IPS DF 4.7 (cell line): ENCODE measurements around the gene ICOSLG.
"Not testable (repeated sequence)": the region's sequence is repeated elsewhere in the genome, so short reads cannot be mapped to it uniquely, and the experiment has no call there.

ENCODE experiments used
- DNase-seq: peaks from one replicate; pipeline ENCODE4 v3.0.0-alpha.2; 2013; ENCODE audit warnings: low spot score; ENCODE audit errors: extremely low read depth

The ICOSLG gene, protein sequence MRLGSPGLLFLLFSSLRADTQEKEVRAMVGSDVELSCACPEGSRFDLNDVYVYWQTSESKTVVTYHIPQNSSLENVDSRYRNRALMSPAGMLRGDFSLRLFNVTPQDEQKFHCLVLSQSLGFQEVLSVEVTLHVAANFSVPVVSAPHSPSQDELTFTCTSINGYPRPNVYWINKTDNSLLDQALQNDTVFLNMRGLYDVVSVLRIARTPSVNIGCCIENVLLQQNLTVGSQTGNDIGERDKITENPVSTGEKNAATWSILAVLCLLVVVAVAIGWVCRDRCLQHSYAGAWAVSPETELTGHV

DNA sequence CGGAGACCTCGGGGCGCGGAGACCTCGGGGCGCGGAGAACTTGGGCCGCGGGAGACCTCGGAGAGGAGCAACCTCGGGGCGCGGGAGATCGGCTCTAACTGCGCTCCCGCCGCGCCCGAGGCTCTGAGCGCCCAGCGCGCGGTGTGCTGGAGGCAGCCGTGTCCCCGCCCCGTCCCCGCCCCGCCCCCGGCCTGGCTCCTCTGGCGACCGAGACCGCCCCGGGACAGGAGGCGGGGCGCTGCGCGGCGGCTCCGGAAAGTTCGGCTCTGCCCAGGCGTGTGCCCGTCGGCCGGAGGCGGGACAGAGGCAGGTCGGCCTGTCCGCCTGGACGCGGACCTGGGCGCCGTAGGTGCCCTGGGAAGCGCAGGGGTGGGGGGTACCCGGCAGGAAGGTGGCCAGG, at the start of gene ICOSLG:
Gene ICOSLG, minus strand, starts transcription at position 102 of the 400 bp plus-strand sequence. CDS start 126 bp downstream, outside the sequence.
- DNase-seq: not testable (repeated sequence)

DNA sequence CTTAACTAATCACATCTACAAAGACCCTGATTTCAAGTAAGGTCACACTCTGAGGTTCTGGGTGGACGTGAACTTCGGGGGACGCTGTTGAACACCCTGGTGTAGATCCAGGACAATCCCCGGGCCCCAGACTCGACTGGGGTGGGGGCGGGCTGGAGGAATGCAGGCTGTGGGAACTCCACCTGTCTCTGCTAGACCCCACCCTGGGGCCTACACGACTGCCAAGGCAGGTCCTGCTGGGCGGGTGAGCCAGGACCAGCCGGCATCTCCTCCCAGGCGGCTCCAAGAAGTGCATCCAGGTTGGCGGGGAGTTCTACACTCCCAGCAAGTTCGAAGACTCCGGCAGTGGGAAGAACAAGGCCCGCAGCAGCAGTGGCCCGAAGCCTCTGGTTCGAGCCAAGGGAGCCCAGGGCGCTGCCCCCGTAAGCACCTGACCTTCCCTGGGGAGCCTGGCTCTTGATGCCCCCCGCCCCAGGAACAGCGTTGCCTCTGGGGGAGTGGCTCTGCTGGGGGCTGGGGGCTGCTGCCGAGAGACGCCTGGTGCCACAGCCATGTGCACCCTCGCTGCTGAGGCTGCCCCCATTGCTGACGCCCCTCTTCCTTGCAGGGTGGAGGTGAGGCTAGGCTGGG, 48.8 kb upstream of the ICOSLG start:
- DNase-seq: no peak

DNA sequence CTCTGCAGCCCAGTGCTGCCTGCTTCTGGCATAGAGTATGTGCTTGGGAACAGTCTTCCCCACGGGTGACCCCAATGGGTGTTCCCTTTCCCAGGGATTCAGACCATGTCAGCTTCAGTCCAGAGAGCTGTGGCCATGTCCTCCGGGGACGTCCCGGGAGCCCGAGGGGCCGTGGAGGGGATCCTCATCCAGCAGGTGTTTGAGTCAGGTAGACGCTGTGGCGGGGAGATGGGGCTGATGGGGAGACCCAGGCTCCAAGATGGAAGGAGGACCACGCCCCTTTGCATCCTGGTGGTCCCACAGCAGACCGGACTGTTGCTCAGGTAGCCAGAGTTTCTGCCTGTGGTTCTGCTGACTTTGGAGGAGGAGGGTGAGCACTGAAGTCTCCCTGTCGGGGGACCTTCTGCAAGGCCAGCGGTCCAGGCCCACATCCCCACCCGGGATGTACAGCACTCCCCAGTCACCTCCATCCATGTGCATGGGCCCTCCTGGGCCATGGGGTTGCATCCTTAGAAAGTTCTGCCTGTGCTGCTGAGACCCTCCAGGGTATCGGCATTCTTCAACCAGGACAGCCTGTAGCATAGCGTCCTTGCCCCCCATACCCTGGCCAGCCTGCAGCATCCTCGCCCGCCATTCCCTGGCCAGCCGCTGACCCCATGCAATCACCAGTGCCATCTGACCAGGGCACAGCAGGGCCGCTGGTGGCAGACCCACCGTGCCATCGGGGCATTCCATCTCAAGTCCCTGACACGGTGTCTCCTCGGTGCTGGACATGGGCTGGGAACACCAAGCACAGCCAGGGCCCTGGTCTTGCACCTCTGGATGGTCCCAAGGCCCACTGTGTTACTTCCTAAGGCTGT, 47.7 kb upstream of the ICOSLG start:
- DNase-seq: no peak

DNA sequence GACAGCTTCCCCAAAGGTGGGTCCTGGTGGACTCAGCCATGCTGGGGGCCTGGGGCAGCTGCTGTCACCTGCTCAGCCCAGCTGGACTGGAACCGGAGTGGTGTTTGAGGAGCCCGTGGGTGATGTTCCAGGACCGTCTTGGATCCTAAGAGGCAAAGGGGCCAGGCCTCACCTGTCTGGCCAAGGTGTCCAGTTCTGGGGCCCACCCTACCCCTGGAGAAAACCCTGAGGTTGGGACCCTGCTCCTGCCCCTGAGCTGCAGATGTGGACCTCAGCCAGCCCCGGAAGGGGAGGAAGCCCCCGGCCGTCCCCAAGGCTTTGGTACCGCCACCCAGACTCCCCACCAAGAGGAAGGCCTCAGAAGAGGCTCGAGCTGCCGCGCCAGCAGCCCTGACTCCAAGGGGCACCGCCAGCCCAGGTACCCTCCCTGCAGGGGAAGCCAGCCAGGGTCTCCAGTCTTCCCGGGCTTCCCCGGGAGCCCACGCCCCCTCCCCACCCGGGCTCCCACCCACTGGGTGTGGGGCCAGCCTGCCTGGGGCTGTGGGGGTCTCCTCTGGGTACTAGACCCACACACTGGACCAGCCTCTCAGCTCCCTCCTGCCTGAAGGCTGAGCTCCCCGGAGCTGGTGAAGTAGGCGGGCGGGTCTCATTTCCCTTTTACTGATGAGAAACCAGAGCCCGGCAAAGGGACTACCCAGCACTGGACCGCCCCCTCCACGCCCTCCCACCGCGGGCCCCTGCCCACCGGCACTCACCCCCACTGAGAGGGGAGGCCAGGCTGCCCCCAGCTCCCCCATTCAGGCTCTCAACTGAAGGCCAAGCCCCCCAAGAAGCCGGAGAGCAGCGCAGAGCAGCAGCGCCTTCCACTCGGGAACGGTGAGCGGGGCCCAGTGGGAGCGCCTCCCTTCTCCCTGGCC, 46.2 kb upstream of the ICOSLG start:
- DNase-seq: no peak

DNA sequence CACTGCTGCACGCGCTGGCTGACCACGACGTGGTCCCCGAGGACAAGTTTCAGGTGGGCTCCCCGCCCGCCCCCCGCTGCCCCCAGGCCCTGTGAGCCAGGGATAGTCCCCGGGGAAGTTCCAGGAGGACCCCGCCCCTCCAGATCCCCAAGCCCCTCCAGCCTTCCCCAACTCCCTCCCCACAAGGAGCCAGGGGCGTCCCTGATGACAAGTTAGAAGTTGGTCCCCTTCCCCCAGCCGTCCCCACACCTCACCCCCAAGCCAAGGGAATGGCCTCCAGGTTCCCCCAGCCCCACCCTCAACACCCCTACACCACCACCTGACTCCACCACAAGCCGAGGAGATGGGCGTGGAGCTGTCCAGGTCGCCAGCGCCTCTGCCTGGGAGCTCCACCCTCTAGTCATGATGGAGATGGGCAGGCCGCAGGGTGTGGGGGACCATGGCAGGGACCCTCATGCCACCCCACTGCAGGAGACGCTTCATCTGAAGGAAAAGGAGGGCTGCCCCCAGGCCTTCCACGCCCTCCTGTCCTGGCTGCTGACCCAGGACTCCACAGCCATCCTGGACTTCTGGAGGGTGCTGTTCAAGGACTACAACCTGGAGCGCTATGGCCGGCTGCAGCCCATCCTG, 45.5 kb upstream of the ICOSLG start:
- no peak for DNase-seq

DNA sequence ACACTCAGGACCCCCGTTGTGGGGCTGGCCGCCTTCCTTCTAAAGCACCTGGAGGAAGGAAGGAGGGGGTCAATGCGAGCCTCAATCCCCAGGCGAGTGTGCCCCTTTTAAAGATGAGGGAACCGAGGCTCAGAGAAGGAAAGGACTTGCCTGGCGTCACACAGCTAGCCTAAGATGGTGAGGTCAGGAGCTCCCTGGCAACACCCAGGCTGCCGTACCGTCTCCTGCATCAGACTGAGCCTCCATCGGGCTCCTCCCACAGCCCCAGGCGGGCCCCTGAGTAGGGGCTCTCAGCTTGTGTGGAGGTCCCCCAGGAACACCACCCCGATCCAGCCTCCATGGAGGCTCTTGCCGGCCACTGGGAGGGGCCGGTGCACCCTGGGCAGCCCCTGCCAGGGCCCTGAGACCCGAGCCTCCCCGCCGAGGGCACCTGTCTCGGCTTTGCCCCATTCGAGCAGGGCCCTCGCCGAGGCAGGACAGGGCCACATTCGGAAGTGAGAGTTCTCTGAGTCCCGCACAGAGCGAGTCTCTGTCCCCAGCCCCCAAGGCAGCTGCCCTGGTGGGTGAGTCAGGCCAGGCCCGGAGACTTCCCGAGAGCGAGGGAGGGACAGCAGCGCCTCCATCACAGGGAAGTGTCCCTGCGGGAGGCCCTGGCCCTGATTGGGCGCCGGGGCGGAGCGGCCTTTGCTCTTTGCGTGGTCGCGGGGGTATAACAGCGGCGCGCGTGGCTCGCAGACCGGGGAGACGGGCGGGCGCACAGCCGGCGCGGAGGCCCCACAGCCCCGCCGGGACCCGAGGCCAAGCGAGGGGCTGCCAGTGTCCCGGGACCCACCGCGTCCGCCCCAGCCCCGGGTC, 44.6 kb upstream of the ICOSLG start, which contains the start of gene AIRE:
Gene AIRE, plus strand, starts transcription at position 739 of the 855 bp plus-strand sequence. CDS start 131 bp downstream, outside the sequence.
- no peak for DNase-seq

DNA sequence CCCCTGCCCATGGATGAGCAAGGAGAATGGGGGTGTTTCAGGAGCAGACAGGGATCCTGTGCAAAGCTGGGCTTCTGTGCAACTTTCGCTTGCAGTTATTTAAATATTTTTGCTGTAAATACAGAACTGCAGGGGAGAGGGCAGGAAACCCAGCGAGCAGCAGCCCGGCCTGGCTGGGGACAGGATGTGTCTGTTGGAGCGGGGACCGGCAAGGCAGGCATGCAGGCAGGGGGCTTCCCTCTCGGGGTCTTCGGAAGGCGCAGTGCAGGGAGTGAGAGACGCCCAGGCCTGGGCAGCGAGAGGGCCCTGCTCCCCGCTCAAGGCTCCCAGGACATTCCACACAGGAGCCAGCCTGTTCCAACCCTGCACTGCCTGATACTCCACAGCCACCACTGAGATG, 43.2 kb upstream of the ICOSLG start:
- DNase-seq: no peak

DNA sequence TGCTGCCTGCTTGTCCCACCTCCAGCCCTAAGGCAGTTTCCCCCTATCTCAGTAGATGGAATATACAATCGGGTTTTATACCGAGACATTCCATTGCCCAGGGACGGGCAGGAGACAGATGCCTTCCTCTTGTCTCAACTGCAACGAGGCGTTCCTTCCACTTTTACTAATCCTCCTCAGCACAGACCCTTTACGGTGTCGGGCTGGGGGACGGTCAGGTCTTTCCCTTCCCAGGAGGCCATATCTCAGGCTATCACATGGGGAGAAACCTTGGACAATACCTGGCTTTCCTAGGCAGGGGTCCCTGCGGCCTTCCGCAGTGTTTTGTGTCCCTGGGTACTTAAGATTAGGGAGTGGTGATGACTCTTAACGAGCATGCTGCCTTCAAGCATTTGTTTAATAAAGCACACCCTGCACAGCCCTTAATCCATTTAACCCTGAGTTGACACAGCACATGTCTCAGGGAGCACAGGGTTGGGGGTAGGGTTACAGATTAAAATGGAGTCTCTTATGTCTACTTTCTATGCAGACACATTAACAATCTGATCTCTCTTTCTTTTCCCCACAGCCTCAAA, 42.6 kb upstream of the ICOSLG start:
- not testable (repeated sequence) for DNase-seq

DNA sequence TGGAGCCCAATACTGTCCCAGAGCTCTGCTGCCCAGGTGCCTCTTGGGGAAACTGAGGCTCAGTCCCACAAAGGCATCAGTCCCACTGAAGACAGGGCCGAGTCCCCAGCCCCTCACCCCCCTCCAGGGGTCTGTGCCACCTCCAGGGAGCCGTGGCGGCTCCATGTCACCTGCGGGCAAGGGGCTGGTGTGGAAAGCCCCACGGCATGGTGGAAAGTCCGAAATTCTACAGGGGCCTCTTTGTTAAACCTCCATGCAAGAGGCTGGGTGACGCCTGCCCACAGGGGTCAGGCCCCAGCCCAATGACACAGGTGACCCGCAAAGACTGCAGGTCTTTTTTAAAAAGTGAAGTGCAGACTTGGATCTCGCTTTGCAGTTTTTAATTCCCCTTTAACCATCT, 41.6 kb upstream of the ICOSLG start:
- DNase-seq: no peak

DNA sequence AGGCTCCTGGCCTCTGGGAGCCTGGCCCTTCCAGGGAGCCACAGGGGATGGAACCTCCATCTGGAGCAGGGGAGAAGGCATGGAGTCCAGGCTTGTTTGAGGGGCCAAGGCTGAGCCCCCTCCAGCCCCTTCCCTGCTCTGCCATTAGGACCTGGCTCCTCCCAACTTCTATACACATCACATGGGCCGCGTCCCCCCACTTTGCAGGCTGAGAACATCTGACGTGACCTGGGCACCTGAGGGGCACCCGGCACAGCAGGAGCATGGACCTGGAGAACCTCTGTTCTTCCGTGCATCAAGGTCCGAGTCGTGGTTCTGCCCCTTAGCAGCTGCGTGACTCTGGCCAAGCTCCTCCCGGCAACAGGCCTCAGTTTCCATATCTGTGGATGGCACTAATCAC, 41.1 kb upstream of the ICOSLG start:
- no peak for DNase-seq

DNA sequence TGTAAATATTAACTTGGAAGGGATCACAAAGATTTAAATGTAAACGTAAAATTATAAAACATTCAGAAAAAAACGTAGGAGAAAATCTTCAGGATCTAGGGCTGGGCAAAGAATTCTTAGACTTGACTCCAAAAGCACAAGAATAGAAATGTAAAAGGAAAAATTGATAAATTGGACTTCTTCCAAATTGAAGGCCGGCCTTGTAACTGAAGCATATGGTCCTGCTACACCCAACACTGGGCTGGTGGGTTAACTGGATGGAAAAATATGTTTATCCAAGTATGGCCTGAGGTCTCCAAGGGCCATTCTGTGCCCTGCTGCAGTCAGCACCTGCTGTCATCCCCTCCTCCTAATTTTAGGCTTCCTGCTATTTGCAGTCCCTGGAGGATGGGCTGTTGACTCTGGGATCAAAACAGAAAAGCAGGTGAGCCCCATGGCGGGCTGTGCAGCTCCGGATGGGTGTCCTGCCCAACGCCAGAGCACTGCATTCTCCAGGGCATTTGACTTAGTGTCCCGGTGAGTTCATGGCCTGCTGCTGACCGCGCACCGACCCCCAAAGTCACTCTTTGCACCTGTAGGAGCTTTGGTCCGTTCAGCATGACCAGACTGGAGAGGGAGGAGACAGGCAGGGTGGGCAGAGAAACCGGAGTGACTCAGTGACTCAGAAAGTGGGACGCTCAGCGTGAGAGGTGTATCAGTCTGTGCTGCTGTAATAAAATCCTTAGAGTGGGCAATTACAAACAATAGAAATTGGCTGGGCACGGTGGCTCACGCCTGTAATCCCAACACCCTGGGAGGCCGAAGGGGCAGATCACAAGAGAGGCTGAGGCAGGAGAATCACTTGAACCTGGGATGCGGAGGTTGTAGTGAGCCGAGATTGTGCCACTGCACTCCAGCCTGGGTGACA, 38.9 kb upstream of the ICOSLG start:
- no peak for DNase-seq

DNA sequence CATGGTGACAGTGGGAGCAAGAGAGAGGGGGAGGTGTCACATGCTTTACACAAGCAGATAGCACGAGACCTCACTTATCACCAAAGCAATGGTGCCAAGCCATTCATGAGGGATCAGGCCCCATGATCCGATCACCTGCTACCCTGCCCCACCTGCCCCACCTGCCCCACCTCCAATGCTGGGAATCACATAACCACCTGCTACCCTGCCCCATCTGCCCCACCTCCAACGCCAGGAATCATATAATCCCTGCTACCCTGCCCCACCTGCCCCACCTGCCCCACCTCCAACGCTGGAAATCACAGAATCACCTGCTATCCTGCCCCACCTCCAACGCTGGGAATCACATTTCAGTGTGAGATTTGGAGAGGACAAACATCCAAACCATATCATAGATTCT, 34.3 kb upstream of the ICOSLG start:
- no peak for DNase-seq

DNA sequence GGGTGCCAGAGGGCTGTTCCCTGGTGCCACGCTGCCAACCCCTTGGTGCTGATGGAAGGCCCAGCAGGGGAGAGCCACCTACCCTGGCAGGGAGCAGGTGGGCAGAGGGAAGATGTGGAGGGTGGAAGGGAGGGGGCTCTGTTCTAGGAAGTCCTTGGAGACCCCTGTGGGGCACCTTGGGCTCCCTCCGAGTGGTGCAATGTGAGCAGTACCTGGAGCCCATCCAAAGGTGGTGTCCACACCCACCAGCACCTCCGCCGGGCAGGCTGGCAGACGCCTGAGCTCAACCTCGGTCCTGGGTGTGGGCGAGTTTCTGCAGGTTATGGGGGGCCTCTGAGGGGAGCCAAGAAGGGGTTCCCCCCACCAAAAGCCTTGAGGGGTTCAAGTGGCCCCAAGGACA, 32.3 kb upstream of the ICOSLG start:
- no peak for DNase-seq

DNA sequence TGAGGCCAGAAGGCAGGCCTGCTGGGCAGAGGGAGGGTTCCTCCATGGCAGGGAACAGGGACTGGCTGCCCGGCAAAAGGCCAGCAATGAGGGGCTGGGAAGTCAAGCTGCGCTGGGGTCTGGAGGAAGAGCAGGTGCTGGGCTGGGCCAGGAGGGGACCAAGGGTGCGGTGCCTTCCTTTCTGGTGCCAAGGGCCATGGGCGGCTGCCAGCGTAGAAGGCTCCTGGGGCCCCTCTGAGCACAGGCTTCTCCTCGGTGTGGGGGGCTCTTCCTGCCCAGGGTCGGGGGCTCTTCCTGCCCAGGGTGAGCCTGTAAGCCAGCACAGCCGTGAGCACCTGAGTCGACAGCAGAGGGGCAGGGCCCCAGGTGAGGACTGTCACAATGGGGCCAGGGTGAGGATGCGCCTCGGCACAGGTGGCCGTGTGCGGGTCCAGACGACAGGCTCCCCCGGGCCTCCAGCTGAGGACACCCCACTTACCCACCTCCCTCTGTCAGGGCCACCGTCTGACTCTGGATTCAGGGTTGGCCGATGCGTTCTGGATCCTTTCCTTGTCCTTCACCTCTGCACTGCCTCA, 31.6 kb upstream of the ICOSLG start:
- DNase-seq: no peak

DNA sequence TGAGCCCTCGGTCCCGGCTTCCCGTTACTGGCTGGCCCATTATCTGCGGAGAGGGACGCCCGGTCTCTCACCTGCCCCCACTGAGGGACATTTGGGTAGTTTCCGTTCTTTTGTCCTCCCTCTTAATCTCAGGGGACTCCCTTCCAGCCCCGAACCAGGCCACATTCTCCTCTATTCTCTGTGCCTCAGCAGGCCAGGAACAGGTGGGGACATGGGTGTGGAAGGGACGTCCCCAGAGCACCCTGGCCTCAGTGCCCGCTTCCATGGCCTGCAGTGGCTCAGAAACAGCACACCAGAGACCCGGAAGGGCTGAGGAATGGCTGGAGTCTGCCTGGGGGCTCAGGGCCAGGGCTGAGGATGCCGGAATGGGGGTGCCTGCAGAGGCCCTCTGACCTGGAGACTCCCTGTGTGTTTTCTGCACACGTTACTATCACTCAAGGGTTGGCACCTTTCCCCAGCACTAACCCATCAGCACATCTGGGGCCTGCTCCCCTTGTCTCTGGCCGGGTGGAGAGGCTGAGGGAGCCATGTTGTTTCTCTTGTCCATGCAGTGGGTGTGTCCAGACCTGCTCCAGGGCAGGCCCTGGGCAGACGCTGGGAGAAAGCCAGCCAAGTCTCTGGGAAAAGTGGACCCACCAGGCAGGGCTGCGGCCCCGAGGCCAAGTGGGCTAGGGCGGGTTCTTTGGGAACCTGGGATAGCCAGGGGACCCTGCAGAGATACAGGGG, 31.0 kb upstream of the ICOSLG start:
- DNase-seq: no peak

DNA sequence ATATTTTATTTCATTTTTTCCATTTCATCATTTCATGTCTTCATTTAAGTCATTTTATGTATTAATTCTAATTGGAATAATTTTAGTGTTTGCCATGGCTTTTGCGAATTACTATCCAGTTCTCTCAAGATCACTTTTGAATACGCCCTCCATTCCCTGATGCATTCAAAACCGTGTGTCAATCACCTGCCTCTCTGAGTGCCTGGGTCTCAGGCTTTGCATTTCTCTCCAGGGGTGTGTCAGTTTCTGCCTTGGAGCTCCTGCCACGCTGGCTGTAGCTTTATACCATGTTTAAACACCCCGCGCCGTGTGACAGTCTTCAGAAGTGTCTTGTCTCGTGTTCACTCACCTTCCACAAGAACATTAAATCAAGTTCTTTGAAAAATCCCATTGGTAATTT, 28.3 kb upstream of the ICOSLG start:
- DNase-seq: no peak

DNA sequence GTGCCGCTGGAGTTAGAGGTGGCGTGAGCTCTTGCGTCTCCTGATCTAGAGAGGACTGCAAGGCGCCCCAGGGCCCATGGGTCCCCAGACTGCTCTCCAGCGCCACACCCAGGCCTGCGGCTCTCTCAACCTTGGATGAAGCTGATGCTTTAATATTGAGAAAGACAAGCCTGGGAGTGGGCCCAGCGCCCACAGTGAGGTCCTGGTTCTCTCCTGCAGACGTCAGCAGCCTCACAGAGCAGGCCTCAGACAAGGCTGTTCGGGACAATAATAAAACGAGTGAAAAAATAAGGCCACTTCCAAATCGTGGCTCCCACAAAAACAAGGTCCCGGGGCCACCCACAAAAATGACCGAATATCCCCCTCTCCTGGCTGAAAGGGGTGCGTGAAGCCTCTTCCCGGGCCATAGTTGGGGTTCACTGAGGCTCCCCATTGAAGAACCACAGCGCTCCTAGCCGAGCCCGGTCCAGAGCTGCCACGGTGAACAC, 27.0 kb upstream of the ICOSLG start:
- no peak for DNase-seq
